ENCODE measurements around the gene DOK5.

Gene DOK5

DNA sequence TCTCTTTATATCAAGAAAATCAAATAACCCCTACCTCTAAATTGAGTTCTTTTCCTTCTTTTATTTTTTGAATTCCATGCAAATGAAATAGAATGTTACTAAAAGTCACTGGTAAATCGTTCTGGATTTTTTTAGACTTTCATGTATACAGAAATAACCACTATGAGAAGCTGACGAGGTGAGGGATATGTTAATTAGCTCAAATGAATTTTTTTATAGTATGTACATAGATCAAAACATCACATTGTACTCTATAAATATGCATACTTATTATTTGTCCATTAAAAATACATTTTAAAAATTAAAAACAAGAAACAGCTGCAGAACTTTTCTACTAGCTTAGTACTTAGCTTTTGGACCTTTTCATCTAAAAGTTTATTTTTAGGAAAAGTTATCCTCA lies 165.4 kb downstream of the DOK5 start:
- H3K27me3 ChIP-seq (replicated peaks; ENCODE audit: control insufficient read depth, insufficient read depth, low read length) = no peaks in the 10 kb centered on the region; the same call in 1 of the 2 replicates
- TF ChIP-seq, protein P1, sequence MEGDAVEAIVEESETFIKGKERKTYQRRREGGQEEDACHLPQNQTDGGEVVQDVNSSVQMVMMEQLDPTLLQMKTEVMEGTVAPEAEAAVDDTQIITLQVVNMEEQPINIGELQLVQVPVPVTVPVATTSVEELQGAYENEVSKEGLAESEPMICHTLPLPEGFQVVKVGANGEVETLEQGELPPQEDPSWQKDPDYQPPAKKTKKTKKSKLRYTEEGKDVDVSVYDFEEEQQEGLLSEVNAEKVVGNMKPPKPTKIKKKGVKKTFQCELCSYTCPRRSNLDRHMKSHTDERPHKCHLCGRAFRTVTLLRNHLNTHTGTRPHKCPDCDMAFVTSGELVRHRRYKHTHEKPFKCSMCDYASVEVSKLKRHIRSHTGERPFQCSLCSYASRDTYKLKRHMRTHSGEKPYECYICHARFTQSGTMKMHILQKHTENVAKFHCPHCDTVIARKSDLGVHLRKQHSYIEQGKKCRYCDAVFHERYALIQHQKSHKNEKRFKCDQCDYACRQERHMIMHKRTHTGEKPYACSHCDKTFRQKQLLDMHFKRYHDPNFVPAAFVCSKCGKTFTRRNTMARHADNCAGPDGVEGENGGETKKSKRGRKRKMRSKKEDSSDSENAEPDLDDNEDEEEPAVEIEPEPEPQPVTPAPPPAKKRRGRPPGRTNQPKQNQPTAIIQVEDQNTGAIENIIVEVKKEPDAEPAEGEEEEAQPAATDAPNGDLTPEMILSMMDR (IDR thresholded peaks at IDR 0.05; ENCODE audit: insufficient read depth, low read length, poor library complexity, severe bottlenecking) = no peak
- DNase-seq (ENCODE audit: extremely low read depth, insufficient read length) = no peak
- no peak overlapping the region for H3K4me3 ChIP-seq (replicated peaks; ENCODE audit: low read depth, low read length)
- no peaks in the 10 kb centered on the region for H3K36me3 ChIP-seq (ENCODE audit: control insufficient read depth, insufficient read depth, low read length)

DNA sequence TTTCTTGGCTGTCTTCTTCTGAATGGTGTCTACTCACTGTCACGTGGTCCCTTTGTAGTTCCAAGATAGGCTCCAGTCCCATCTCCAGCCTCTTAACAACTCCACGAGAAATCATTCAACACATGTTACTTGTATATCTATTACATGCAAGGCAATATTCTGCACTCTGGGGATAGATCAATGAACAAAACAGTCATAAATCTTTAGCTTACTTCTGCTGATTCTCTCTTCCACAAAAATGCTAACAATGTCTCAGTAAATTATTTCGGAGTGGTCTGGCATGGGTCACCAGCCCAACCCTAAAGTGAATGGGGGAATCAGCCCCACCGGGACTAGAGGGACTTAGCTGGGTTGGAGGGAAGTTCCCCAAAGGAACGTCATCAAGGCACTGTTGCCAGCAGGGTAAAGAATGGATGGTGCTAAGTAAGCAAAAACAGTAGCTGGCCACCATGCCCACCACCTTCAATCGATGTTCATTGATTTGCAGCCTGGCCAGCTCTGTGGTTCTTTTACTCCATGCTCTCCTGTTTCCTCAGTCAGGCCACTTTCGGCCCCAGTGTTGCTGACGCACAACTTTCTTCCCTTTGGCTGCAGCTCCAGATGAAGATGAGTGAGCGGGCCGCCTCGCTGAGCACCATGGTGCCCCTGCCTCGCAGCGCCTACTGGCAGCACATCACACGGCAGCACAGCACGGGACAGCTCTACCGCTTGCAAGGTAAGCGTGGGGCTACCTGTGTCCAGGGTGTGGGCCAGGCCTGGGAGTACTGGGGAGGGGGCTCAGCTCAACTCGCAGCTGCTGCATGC lies 167.7 kb downstream of the DOK5 start:
- TF ChIP-seq, protein P1 (IDR thresholded peaks at IDR 0.05; ENCODE audit: insufficient read depth, low read length, poor library complexity, severe bottlenecking) = no peak
- DNase-seq (ENCODE audit: extremely low read depth, insufficient read length) = no peak
- no peaks in the 10 kb centered on the region; the same call in 1 of the 2 replicates for H3K27me3 ChIP-seq (replicated peaks; ENCODE audit: control insufficient read depth, insufficient read depth, low read length)
- no peak overlapping the region for H3K4me3 ChIP-seq (replicated peaks; ENCODE audit: low read depth, low read length)
- no peaks in the 10 kb centered on the region for H3K36me3 ChIP-seq (ENCODE audit: control insufficient read depth, insufficient read depth, low read length)

DNA sequence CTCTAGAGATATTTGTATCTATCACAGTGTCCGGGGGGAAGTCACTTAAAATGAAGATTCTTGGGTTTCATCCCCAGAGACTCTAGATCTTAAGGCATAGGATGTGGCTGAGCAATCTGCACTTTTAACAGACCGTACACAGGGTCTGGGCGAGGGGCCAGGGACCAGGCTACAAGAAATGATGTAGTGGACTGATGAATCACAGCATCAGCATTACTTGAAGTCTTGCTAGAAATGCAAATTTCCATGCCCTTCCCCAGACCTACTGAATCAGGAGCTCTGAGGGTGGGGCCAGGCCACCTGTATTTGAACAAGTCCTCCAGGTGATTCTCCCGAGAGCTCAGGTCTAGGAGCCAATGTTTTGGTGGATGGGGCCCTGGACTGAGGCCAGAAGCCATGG lies 168.4 kb downstream of the DOK5 start:
- H3K4me3 ChIP-seq (replicated peaks; ENCODE audit: low read depth, low read length) = no peak overlapping the region
- DNase-seq (ENCODE audit: extremely low read depth, insufficient read length) = no peak
- no peaks in the 10 kb centered on the region for H3K36me3 ChIP-seq (ENCODE audit: control insufficient read depth, insufficient read depth, low read length)
- H3K27me3 ChIP-seq (replicated peaks; ENCODE audit: control insufficient read depth, insufficient read depth, low read length) = no peaks in the 10 kb centered on the region; the same call in 1 of the 2 replicates
- TF ChIP-seq, protein P1 (IDR thresholded peaks at IDR 0.05; ENCODE audit: insufficient read depth, low read length, poor library complexity, severe bottlenecking) = no peak

DNA sequence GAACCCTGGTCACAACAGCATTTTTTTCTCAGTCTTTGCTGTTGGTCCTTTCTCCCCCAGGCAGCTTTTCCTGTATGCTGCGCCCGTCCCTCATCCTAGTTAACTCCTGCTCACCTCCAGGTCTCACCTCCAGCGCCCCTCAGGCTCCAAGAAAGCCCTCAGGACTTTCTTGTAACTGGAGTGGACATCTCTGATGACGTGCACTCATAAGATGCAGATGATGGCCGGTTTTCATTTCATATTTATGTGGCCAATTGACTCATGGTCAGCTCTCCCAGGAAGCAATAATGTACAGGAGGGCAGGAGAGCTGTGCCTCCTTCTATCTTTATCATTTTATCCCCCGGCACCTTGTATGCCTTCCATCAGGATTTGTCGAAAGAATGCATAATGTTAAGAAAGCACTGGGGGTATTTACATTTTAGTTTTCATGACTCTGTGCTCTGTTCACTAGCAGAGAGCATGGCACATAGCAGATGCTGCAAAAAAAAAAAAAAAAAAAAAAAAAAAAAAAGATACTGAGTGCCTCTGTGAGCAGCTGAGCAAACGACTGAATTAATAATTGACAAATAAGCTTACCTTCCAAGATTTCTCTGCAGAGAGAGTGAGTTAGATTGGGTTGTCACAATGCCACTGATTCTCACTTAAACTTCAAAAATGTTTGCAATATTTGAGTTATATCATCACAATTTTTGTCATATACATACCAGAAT lies 170.2 kb downstream of the DOK5 start:
- Histone ChIP-seq H3K27me3 (replicated peaks; ENCODE audit: control insufficient read depth, insufficient read depth, low read length) (no peaks in the 10 kb centered on the region), H3K4me3 (replicated peaks; ENCODE audit: low read depth, low read length) (no peak overlapping the region), H3K36me3 (ENCODE audit: control insufficient read depth, insufficient read depth, low read length) (no peaks in the 10 kb centered on the region)
- no peak for DNase-seq (ENCODE audit: extremely low read depth, insufficient read length)
- TF ChIP-seq, protein P1 (IDR thresholded peaks at IDR 0.05; ENCODE audit: insufficient read depth, low read length, poor library complexity, severe bottlenecking) = no peak

DNA sequence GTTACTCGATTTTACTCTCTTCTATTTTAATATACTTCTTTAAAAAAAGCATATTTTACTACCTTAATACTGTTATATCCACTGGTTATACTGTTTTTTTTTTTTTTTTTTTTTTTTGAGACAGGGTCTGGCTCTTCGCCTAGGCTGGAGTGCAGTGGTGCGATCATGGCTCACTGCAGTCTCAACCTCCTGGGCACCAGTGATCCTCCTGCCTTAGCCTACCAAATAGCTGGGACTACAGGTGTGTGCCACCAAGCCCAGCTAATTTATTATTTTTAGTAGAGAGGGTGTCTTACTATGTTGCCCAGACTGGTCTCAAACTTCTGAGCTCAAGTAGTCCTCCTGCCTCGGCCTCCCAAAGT lies 170.7 kb downstream of the DOK5 start:
- TF ChIP-seq, protein P1 (IDR thresholded peaks at IDR 0.05; ENCODE audit: insufficient read depth, low read length, poor library complexity, severe bottlenecking) = no peak
- DNase-seq (ENCODE audit: extremely low read depth, insufficient read length) = no peak
- Histone ChIP-seq H3K27me3 (replicated peaks; ENCODE audit: control insufficient read depth, insufficient read depth, low read length) (no peaks in the 10 kb centered on the region), H3K4me3 (replicated peaks; ENCODE audit: low read depth, low read length) (no peak overlapping the region), H3K36me3 (ENCODE audit: control insufficient read depth, insufficient read depth, low read length) (no peaks in the 10 kb centered on the region)
